SH-SY5Y (cell line): Measurements from ENCODE around the gene CEP170B.

Experiments used
- GATA2 ChIP-seq: IDR thresholded peaks from 2 replicates; pipeline ENCODE4 v1.6.1; 2011; ENCODE audit warnings: mild to moderate bottlenecking, low read depth, low read length
- GATA3 ChIP-seq: IDR thresholded peaks from 2 replicates; pipeline ENCODE4 v1.6.1; 2011; ENCODE audit warnings: low read depth, mild to moderate bottlenecking, low read length, moderate library complexity

- no peak for TF ChIP-seq GATA2
- TF ChIP-seq GATA3, result no peak
Measured at GRCh38 chr14:104874571-104875411, 9.7 kb downstream of the CEP170B start.
